IMR-90 (cell line): ENCODE results near the gene SLC6A16. TPM values are rescaled to one million over a fixed set of nuclear protein-coding genes. Genes with fewer than 3 reads are reported as not detected.

Experiments
- ATAC-seq: fragments of 200-7000 bp; cut with Tn5 transposase; 2 replicates; pipeline ENCODE4 v1.9.1; 2020; ENCODE audit warnings: low read depth, mild to moderate bottlenecking, moderate library complexity
- BruUV-seq: library from RNA; stranded (reverse); fragments of 400-500 nt; replicated peaks from 2 replicates; lab custom pipeline; 2021; lab: Mats Ljungman, UMichigan
- CTCF ChIA-PET: fragments of 300-600 bp; formaldehyde crosslinking; extraction: SDS; loops from one replicate; lab custom pipeline; 2021; ENCODE audit warnings: antibody characterized with exemption; lab: Yijun Ruan, JAX
- POLR2A ChIA-PET: fragments of 300-600 bp; sonication (Branson Sonifier 250); formaldehyde crosslinking; loops from one replicate; lab custom pipeline; 2022; ENCODE audit warnings: antibody characterized with exemption; ENCODE audit not compliant: unreplicated experiment; lab: Charles Lee
- DNase-seq: peaks from one replicate; pipeline ENCODE4 v3.0.0; 2013
- H2AFZ ChIP-seq: replicated peaks from 2 replicates; pipeline ENCODE3; 2013; ENCODE audit warnings: low read length, mild to moderate bottlenecking; ENCODE audit not compliant: poor library complexity
- H2AK5ac ChIP-seq: 2 replicates; pipeline ENCODE4 v1.6.1; 2013; ENCODE audit warnings: low read depth, low read length, inconsistent platforms
- H2AK9ac ChIP-seq: replicated peaks from 2 replicates; pipeline ENCODE3; 2013; ENCODE audit warnings: mild to moderate bottlenecking, low read depth, low read length, moderate library complexity; ENCODE audit not compliant: poor library complexity
- H2BK120ac ChIP-seq: 2 replicates; pipeline ENCODE4 v1.6.1; 2013; ENCODE audit warnings: low read depth, low read length, inconsistent platforms
- H2BK15ac ChIP-seq: 3 replicates; pipeline ENCODE4 v1.6.1; 2013; ENCODE audit warnings: low read depth, low read length, inconsistent platforms
- H2BK20ac ChIP-seq: 2 replicates; pipeline ENCODE4 v1.6.1; 2013; ENCODE audit warnings: low read depth, mild to moderate bottlenecking, inconsistent platforms, low read length, moderate library complexity
- H2BK5ac ChIP-seq: 2 replicates; pipeline ENCODE4 v1.6.1; 2013; ENCODE audit warnings: mild to moderate bottlenecking, low read depth, low read length, inconsistent platforms; ENCODE audit not compliant: poor library complexity, severe bottlenecking
- H3K14ac ChIP-seq: replicated peaks from 2 replicates; pipeline ENCODE4 v1.6.1; 2013; ENCODE audit warnings: low read depth, low read length, inconsistent platforms
- H3K18ac ChIP-seq: 2 replicates; pipeline ENCODE4 v1.6.1; 2013; ENCODE audit warnings: low read depth, low read length, control low read depth
- H3K23ac ChIP-seq: 2 replicates; pipeline ENCODE4 v1.6.1; 2013; ENCODE audit warnings: low read depth, low read length, inconsistent platforms
- H3K27ac ChIP-seq: 2 replicates; pipeline ENCODE4 v1.5.1; 2013; ENCODE audit warnings: mild to moderate bottlenecking, control low read depth, low read length; ENCODE audit not compliant: insufficient read depth
- H3K27me3 ChIP-seq: 2 replicates; pipeline ENCODE4 v1.6.1; 2013; ENCODE audit warnings: low read length; ENCODE audit not compliant: control insufficient read depth, insufficient read depth
- H3K36me3 ChIP-seq: 2 replicates; pipeline ENCODE4 v1.6.1; 2013; ENCODE audit warnings: low read length, mixed read lengths; ENCODE audit not compliant: control insufficient read depth, insufficient read depth
- H3K4ac ChIP-seq: 2 replicates; pipeline ENCODE4 v1.6.1; 2013; ENCODE audit warnings: low read depth, low read length, inconsistent platforms
- H3K4me1 ChIP-seq: 2 replicates; pipeline ENCODE4 v1.6.1; 2013; ENCODE audit warnings: low read length, mixed read lengths; ENCODE audit not compliant: control insufficient read depth, insufficient read depth
- H3K4me2 ChIP-seq: 2 replicates; pipeline ENCODE4 v1.6.1; 2013; ENCODE audit warnings: low read depth, mild to moderate bottlenecking, control low read depth, low read length, moderate library complexity
- H3K4me3 ChIP-seq: 2 replicates; pipeline ENCODE4 v1.5.1; 2013; ENCODE audit warnings: low read depth, mild to moderate bottlenecking, control low read depth, low read length, moderate library complexity; ENCODE audit not compliant: insufficient read depth
- H3K56ac ChIP-seq: 2 replicates; pipeline ENCODE4 v1.6.1; 2013; ENCODE audit warnings: low read length, inconsistent platforms; ENCODE audit not compliant: insufficient read depth; ENCODE audit errors: extremely low read depth
- H3K79me1 ChIP-seq, 2 experiments: 2 replicates each; pipeline ENCODE4 v1.6.1; 2013; ENCODE audit warnings: low read length in 2 of 2, inconsistent platforms in 1 of 2, low read depth in 1 of 2
- H3K9ac ChIP-seq: 2 replicates; pipeline ENCODE4 v1.6.1; 2013; ENCODE audit warnings: low read depth, low read length, control low read depth
- H3K9me1 ChIP-seq: 2 replicates; pipeline ENCODE4 v1.6.1; 2013; ENCODE audit warnings: low read length, inconsistent platforms; ENCODE audit not compliant: insufficient read depth
- H3K9me3 ChIP-seq: 2 replicates; pipeline ENCODE4 v1.6.1; 2013; ENCODE audit warnings: low read length; ENCODE audit not compliant: control insufficient read depth, insufficient read depth
- H4K20me1 ChIP-seq: 2 replicates; pipeline ENCODE4 v1.6.1; 2013; ENCODE audit warnings: low read length, inconsistent platforms; ENCODE audit not compliant: insufficient read depth
- H4K5ac ChIP-seq: 2 replicates; pipeline ENCODE4 v1.6.1; 2013; ENCODE audit warnings: mild to moderate bottlenecking, low read depth, low read length, control low read depth
- H4K8ac ChIP-seq, 2 experiments: 2 replicates each; pipeline ENCODE4 v1.6.1; 2013; ENCODE audit warnings: low read depth in 2 of 2, low read length in 2 of 2, control low read depth in 1 of 2, inconsistent platforms in 1 of 2
- H4K91ac ChIP-seq: 2 replicates; pipeline ENCODE4 v1.6.1; 2013; ENCODE audit warnings: low read depth, low read length, inconsistent platforms; ENCODE audit not compliant: insufficient read depth
- BHLHE40 ChIP-seq: fragments of 150-350 bp; IDR thresholded peaks from 2 replicates; pipeline ENCODE4 v1.6.1; 2016; ENCODE audit warnings: mild to moderate bottlenecking, low read depth, low read length
- CEBPB ChIP-seq: IDR thresholded peaks from 2 replicates; pipeline ENCODE4 v1.6.1; 2012; ENCODE audit warnings: low read depth, low read length, improper control_type of control experiment
- CHD1 ChIP-seq: IDR thresholded peaks from 2 replicates; pipeline ENCODE4 v1.6.1; 2012; ENCODE audit warnings: low read depth, low read length, improper control_type of control experiment
- CTCF ChIP-seq: conservative IDR thresholded peaks from 2 replicates; pipeline ENCODE4 v1.5.1; 2012; ENCODE audit warnings: mild to moderate bottlenecking, low read depth, low read length, improper control_type of control experiment
- MAFK ChIP-seq: IDR thresholded peaks from 2 replicates; pipeline ENCODE4 v1.6.1; 2012; ENCODE audit warnings: low read depth, low read length, improper control_type of control experiment
- MAZ ChIP-seq: IDR thresholded peaks from 2 replicates; pipeline ENCODE4 v1.6.1; 2012; ENCODE audit warnings: low read depth, mild to moderate bottlenecking, low read length, improper control_type of control experiment, moderate library complexity, borderline replicate concordance
- NFE2L2 ChIP-seq: fragments of 150-350 bp; IDR thresholded peaks from 2 replicates; pipeline ENCODE4 v1.6.1; 2016; ENCODE audit warnings: low read depth, mild to moderate bottlenecking, low read length
- POLR2A ChIP-seq: IDR thresholded peaks from 2 replicates; pipeline ENCODE4 v1.6.1; 2012; ENCODE audit warnings: mild to moderate bottlenecking, low read depth, low read length
- RAD21 ChIP-seq: IDR thresholded peaks from 2 replicates; pipeline ENCODE4 v1.6.1; 2012; ENCODE audit warnings: low read length, improper control_type of control experiment
- RCOR1 ChIP-seq: IDR thresholded peaks from 2 replicates; pipeline ENCODE4 v1.6.1; 2012; ENCODE audit warnings: mild to moderate bottlenecking, low read length, improper control_type of control experiment; ENCODE audit not compliant: insufficient replicate concordance
- WGBS, 2 experiments: methylation state at CpG; one replicate each; pipeline versions ENCODE4 v1.1.5 to v1.1.7; 2013; ENCODE audit warnings: missing lambda C conversion rate in 2 of 2; ENCODE audit not compliant: insufficient read length in 1 of 2; ENCODE audit errors: extremely low coverage in 2 of 2; 5-methylcytosine and 5-hydroxymethylcytosine counted together
- dilution Hi-C: fragments of 300-500 bp; cut with HindIII; formaldehyde crosslinking; loops from one replicate; pipeline ENCODE4 v1.14.3; 2018; ENCODE audit warnings: low sequenced_read_pairs; ENCODE audit not compliant: unreplicated experiment
- in situ Hi-C: fragments of 300-500 bp; cut with MboI; formaldehyde crosslinking; loops from 3 replicates; pipeline ENCODE4 v1.14.3; 2019; ENCODE audit warnings: low sequenced_read_pairs, inconsistent platforms, mixed read lengths
- intact Hi-C: fragments of 100-400 bp; cut with micrococcal nuclease; formaldehyde crosslinking; loops from 2 replicates; pipeline ENCODE4 v1.10.0; 2022
- polyA plus RNA-seq, 3 experiments: library from polyadenylated mRNA; depleted of rRNA; stranded (reverse); fragments of >200 nt; gene quantifications; 2 replicates each; pipeline ENCODE4 v1.2.3, GENCODE V29; 2012; ENCODE audit warnings: low replicate concordance in 1 of 3
- total RNA-seq: library from RNA; depleted of rRNA; stranded (reverse); fragments of >200 nt; gene quantifications from 2 replicates; pipeline ENCODE4 v1.2.3, GENCODE V29; 2012
- TF ChIP-seq, protein P1 (sequence below): fragments of 150-350 bp; IDR thresholded peaks from 2 replicates; pipeline ENCODE4 v1.6.1; 2017; ENCODE audit warnings: mild to moderate bottlenecking, antibody characterized with exemption, low read length, low read depth

The SLC6A16 gene
- total and polyA plus RNA-seq, 2 of the 4 experiments (the other 2 are of a cell fraction), result 0.18 to 0.89 TPM

DNA sequence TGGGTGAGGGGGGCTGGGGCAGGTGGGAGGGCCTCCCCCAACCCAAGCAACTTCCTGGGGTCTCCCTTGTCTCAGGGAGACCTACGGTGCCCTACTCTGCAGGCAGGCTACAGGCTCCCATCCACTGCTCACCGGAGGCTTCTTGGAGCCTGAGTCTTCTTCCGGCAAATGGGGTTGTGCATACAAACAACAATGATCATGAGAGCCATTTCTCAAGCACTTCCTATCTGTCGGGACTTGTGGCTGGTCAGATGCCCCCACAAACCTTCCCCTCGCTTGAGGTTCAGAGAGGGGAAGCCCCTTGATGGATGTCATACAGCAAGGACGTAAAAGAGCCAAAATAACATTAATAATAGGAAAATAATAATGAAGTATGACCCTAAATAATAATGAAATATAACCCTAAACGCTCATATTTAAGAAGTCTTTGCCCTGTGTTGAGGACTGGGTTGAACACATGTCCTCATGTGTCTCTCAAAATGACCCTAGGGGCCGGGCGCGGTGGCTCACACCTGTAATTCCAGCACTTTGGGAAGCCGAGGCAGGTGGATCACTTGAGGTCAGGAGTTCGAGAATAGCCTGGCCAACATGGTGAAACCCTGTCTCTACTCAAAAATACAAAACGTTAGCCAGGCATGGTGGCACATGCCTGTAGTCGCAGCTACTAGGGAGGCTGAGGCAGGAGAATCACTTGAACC is 10.9 kb upstream of the SLC6A16 start:
- in situ Hi-C loops (no loop called here), dilution Hi-C loops (no loop called here), intact Hi-C loops (no loop called here)
- peaks cover 0 to 2% of the 10 kb centered on the region in 2 experiments; a peak in 1 of 4 replicates for H3K79me1 ChIP-seq
- no peak overlapping the region for H2BK120ac ChIP-seq
- no peaks in the 10 kb centered on the region for H3K9me3 ChIP-seq
- no peak for DNase-seq
- ATAC-seq, result no peak
- H2BK5ac ChIP-seq, result no peak overlapping the region
- H3K14ac ChIP-seq, result no peak overlapping the region
- no peak overlapping the region for H3K4me3 ChIP-seq
- no peaks in the 10 kb centered on the region for H3K27me3 ChIP-seq
- no peak overlapping the region for H2BK15ac ChIP-seq
- POLR2A ChIA-PET, result interaction anchor here (0.6 kb wide), 1 partner anchor 44 kb away, joined by 10 read pairs; no protein-coding TSS in a partner anchor
- no peak overlapping the region for H4K8ac ChIP-seq
- no peak overlapping the region for H3K27ac ChIP-seq
- peaks cover 5% of the 10 kb centered on the region; the same call in 1 of the 2 replicates for H4K20me1 ChIP-seq
- H2AK9ac ChIP-seq, result no peak overlapping the region
- H2AK5ac ChIP-seq, result no peak overlapping the region
- H4K5ac ChIP-seq, result no peak overlapping the region
- 80% methylated on average over 3 of the region's 14 CpGs; no CpG with 5 or more reads in 1 of the 2 experiments for WGBS, 2 experiments
- no TSS peak for BruUV-seq
- H2AFZ ChIP-seq, result no peak overlapping the region
- peaks cover 13% of the 10 kb centered on the region for H3K36me3 ChIP-seq
- peaks cover 6% of the 10 kb centered on the region; the same call in 1 of the 2 replicates for H3K9me1 ChIP-seq
- TF ChIP-seq CHD1, result no peak
- TF ChIP-seq CTCF, result no peak
- no peak for TF ChIP-seq NFE2L2
- TF ChIP-seq CEBPB, result no peak
- TF ChIP-seq RCOR1, result no peak
- no peak for TF ChIP-seq MAZ
- TF ChIP-seq BHLHE40, result no peak
- TF ChIP-seq, protein P1, sequence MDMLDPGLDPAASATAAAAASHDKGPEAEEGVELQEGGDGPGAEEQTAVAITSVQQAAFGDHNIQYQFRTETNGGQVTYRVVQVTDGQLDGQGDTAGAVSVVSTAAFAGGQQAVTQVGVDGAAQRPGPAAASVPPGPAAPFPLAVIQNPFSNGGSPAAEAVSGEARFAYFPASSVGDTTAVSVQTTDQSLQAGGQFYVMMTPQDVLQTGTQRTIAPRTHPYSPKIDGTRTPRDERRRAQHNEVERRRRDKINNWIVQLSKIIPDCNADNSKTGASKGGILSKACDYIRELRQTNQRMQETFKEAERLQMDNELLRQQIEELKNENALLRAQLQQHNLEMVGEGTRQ, result no peak
- TF ChIP-seq POLR2A, result no peak
- TF ChIP-seq MAFK, result no peak
- TF ChIP-seq RAD21, result no peak
- CTCF ChIA-PET, result no interaction called here
- H3K9ac ChIP-seq, result no peak overlapping the region
- no peak overlapping the region for H3K18ac ChIP-seq
- no peak overlapping the region for H2BK20ac ChIP-seq
- no peaks in the 10 kb centered on the region for H3K4me1 ChIP-seq
- no peak overlapping the region for H3K4ac ChIP-seq
- no peak overlapping the region for H3K56ac ChIP-seq
- H3K23ac ChIP-seq, result no peak overlapping the region
- no peak overlapping the region for H4K91ac ChIP-seq
- no peak overlapping the region for H3K4me2 ChIP-seq
